Inflammatory macrophage (primary cell): ENCODE data around the gene SNX30.

Experiments used
- DNase-seq, 2 donors: peaks; one replicate each; pipeline ENCODE4 v3.0.0-alpha.2; 2020 to 2022

Gene SNX30

GRCh38 chr9:112886351-112886750 lies 135.8 kb downstream of the SNX30 start:
- DNase-seq = no peak

DNA sequence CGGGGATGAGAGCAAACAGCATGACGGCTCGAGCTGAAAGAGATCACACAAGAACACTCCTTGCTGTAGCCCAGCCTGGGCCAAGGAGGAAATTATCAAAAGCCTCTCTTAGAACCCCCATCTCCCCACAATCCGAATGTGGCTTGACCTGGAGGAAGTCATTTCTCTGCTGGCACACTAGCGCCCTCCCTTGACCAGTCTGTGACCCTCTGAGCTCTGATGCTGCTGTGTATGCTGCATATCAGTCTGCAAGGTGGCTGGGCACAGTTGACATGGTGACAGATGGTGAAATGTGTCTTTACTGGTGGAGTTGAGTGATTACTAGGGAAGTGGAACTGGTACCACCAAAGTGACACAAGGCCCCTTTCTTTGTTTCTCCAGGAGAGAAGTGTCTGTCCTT lies 136.8 kb downstream of the SNX30 start:
- DNase-seq = peak; percentile 81 to 83

DNA sequence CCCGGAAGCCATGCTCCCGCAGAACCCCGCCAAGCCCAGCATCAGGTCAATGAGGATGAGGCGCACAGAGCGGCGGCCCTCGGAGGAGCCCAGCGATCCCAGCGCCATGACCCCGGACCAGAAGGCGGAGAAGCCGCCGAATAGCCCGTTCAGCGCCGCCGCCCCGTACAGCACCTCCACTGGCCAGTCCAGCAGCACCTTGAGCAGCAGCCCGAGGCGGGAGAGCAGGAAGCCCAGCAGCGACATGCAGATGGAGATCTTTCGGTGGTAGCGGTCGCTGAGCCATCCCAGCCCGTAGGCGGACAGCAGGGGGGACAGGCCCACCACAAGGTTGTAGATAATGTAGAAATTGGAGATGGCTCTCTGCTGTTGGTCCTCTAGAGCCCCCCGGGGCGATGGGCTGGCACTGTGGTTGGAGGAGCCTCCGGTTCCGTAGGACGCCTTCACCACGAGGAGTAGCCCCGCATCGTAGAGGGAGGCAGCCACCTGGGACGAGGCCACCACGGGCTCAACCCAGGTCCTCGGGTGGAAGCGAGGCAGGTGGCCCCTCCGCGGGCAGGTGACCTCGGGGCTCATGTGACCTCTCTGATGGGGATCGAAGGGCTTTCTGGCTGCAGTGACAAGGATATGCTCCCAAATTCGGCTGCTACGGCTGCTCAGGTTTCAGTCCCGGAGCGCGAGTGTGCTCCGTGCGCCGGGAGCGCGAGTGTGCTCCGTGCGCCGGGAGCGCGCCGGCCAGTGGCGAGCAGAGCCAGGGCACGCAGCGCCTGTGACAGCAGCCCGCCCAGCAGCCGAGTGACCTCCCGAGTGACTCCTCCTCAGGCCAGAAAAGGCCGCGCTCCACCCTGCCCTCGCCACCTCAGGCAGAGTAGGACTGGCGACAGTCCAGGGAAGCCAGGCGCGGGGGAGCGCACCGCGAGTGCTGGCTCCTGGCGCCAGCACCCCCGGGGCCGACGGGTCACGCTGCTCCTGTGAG lies 139.8 kb downstream of the SNX30 start, which contains the start of gene SLC46A2:
SLC46A2 (minus strand) TSS at position 771 of the 976 bp plus-strand sequence; CDS start at position 576, 195 bp downstream.
- DNase-seq = peak; percentile 43 to 73

DNA sequence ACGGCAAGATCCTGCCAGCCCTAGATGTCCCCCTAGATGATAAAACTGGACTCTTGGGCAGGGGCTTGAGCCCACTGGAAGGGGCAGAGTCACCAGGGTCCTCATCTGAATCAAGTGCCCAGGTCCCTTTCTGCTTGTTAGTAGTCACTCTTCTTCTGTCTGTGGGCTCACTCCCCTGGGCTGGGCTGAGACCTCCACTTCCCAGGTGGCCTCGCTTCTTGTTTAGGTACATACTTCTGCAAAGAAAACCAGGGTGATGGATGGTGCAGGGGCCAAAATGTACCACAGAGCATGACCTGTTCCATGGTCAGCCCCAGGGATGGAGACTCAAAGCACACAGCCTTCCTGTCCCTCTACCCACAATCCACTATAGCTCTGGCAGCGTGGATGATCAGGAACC lies 141.0 kb downstream of the SNX30 start:
- no peak for DNase-seq

DNA sequence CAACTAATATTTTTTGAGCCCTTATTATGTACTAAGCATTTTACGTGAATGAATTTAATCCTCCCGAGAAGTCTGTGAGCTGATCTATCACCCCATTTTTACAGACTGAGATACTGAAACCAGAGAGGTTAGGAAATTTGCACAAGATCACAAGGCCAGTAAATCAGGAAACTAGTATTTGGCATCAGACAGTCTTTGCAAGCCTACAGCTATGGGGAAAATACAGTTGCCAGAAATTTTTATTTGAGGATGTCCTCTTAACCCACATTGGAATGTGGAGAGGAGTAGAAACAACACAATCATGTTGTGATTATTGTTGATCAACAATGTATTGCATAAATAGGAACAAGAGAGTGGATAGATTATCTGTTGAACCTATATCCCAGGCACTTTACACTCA lies 142.4 kb downstream of the SNX30 start:
- DNase-seq = peak; percentile 74 to 82

DNA sequence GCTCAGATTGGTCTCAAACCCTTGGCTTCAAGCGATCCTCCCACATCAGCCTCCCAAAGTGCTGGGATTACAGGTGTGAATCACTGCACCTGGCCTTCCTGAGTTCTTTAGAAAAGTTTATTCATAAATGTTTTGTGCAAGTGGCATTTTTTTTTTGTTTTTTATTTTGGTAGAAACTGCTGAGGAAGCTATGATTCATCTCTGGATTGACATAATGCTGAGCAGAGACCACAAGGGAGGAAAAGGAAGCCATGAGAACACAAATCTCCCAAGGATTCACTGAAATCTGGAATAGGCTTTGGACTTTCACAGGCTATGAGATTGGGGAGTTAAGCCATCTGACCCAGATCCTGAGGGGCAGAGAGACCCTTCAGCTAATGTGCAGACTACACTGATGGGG lies 143.5 kb downstream of the SNX30 start:
- DNase-seq = peak; percentile 64 to 71

DNA sequence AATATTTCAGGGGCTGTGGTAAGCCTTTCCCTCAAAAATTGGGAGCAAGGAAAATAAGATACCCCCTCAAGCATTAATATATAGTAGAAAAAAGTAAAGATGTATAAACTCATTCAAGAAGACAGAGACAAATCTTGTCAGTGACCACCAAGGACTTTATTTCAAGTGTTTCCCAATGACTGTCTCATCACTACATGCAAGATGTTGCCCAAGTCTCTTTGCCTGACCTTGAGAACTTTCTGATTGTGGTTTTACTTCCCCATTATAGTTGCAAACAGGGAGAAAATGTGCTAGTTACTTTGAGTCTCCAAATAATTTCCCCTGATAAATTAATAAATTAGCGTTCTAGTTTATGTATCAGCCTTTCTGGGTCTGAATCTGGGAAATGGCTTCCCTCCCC lies 144.1 kb downstream of the SNX30 start:
- peak; percentile 83 to 91 for DNase-seq

DNA sequence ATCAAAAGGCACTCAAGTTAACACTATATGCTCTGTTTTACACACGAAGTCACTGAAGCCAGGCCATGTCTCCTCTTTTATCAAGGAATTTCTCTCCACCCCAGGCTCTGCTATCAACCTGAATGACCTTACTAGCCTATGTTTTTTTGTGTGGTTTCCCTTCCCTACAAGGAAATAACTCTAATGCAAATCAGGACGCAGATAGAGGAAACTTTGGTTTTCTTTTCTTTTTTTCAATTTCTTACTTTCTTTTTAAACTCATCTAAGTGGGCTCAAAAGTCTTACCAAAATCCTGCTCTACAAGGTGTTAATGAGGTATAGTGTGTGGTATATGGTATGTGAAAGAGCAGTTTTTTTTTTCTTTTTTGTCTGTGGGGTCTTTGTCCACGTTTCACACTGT lies 145.6 kb downstream of the SNX30 start:
- no peak for DNase-seq

GRCh38 chr9:112898872-112899311 lies 148.3 kb downstream of the SNX30 start:
- peak; percentile 58 to 87 for DNase-seq

DNA sequence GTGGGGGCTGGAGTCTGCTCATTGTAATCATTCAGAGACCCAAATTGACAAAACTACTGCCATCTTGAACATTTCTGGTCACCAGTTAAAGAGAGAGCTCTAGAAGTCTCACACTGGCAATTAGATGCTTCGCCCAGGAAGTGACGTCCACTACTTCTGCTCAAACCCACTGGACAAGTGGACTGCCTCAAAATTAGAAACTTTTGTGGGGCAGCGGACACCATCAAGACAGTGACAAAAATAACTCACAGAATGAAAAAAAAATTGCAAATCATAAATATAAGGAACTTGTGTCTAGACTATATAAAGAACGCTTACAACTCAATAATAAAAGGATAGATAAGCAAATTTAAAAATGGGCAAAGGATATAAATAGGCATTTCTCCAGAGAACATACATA lies 149.9 kb downstream of the SNX30 start:
- no peak for DNase-seq

- DNase-seq = no peak
Observed at GRCh38 chr9:112900901-112901300, 150.3 kb downstream of the SNX30 start.

DNA sequence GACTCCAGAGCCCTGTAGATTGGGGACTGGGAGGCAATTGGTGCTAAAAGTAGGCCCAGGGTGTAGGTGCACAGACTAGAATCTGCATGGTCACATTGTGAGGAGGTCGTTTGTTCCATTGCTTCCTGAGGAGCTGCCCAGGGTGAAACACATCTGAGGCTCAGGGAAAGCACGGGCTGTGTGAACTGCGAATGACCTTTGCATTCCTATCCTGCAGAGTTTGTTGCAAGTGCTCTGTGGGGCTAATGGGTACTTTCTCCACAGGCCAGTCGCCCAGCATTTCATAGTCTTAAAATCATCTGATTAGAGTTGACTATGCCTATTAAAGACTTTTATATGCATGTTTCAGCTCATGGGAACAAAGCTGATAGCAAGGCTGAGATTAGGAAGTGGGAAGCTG lies 154.5 kb downstream of the SNX30 start:
- DNase-seq = peak in 1 of 2 donors; percentile 19

GRCh38 chr9:112911736-112912135 lies 161.2 kb downstream of the SNX30 start:
- no peak for DNase-seq

- no peak for DNase-seq
Observed at GRCh38 chr9:112912636-112913035, 162.1 kb downstream of the SNX30 start.

GRCh38 chr9:112913326-112913725 lies 162.8 kb downstream of the SNX30 start:
- no peak for DNase-seq

DNA sequence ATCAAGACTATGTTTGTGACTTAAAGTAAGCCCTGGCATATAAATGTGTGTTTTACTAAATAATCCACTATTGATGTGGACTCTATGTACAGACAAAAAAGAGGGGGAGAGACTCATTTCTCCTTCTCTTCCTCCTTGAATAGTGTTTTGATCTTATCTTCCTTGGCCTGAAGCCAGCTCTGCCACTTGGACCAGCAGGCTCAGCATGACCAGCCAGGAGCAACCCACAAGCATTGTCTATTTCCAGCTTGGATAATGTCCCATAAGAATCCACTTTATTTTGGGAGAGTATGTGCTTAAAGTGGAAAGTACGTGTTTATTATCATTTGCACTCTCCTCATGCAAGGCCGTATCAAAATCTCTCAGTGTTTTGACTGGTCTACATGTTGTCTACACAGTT lies 164.0 kb downstream of the SNX30 start:
- DNase-seq = no peak

DNA sequence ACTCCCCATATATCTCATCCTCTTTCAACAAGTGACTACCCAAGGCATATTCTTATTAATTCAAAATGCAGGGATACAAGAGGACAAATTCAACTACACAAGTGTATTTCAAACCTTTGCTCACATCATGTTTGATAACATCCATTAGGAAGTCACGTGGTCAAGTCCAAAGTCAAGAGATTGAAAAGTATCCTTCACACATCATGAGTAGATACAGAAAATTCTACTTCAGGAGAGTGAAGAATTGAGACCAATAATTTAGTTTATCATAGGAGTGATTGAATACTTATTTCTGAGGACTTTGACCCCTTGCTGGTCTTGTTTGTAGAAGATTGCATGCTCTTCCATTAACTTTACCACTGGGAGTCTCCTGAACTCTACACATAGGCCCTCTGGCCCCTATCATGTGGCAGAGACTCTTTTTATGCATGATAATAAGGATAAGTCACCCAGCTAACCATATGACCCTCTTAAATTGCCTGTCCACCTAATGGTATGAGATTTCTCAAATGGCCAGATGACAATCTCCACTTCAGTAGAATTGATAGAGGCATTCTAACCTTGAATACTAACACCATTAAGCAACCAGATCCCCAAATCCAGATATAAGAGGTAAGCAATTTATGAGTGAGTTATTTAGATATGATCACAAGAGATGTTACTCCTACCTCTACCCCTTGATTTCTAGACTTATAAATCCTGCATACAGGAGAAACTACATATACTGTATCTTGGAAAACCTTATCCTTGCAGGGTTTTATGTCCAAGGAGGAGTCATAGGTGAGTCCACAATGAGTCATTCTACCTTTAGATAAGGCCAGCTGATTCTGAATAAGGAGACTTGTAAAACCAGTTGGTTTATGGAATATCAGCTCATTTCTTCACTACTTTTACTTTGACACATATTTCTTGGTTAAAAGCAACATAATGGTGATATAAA lies 166.8 kb downstream of the SNX30 start:
- DNase-seq = no peak

GRCh38 chr9:112917987-112918362 lies 167.4 kb downstream of the SNX30 start:
- no peak for DNase-seq

GRCh38 chr9:112921549-112921948 lies 171.0 kb downstream of the SNX30 start:
- peak; percentile 58 to 62 for DNase-seq
